Activated T-cell treated with anti-CD3 and anti-CD28 coated beads for 1 hour (primary cell): ENCODE results near the gene BZW1.
"Not testable (repeated sequence)": the region's sequence is repeated elsewhere in the genome, so short reads cannot be mapped to it uniquely, and the experiment has no call there.

Experiments
- DNase-seq: peaks from one replicate; pipeline ENCODE4 v3.0.0-alpha.2; 2020; ENCODE audit warnings: low read depth

The BZW1 gene

GRCh38 chr2:200791905-200792304 lies 19.8 kb upstream of the BZW1 start:
- no peak for DNase-seq

GRCh38 chr2:200794143-200794542 lies 17.6 kb upstream of the BZW1 start:
- no peak for DNase-seq

GRCh38 chr2:200795028-200795440 lies 16.7 kb upstream of the BZW1 start:
- DNase-seq = no peak

- DNase-seq = no peak
Observed at GRCh38 chr2:200796561-200796960, 15.1 kb upstream of the BZW1 start.

GRCh38 chr2:200797242-200797770 lies 14.4 kb upstream of the BZW1 start:
- DNase-seq = no peak

- no peak for DNase-seq
Observed at GRCh38 chr2:200798514-200798913, 13.2 kb upstream of the BZW1 start.

- DNase-seq = no peak
Observed at GRCh38 chr2:200800458-200800857, 11.3 kb upstream of the BZW1 start.

- DNase-seq = not testable (repeated sequence)
Observed at GRCh38 chr2:200801431-200801830, 10.3 kb upstream of the BZW1 start.

GRCh38 chr2:200809506-200810251 lies 2.0 kb upstream of the BZW1 start:
- DNase-seq = no peak

GRCh38 chr2:200810252-200810997 lies 1.3 kb upstream of the BZW1 start:
- no peak for DNase-seq

- DNase-seq = no peak
Observed at GRCh38 chr2:200810998-200811332, 745 bp upstream of the BZW1 start.

GRCh38 chr2:200812122-200813022 lies 662 bp downstream of the BZW1 start:
- peak; percentile 43 for DNase-seq

- no peak for DNase-seq
Observed at GRCh38 chr2:200814276-200814815, 2.6 kb downstream of the BZW1 start.

- no peak for DNase-seq
Observed at GRCh38 chr2:200814917-200815316, 3.2 kb downstream of the BZW1 start.

- DNase-seq = not testable (repeated sequence)
Observed at GRCh38 chr2:200818732-200819131, 7.0 kb downstream of the BZW1 start.

- DNase-seq = no peak
Observed at GRCh38 chr2:200820573-200821234, 9.0 kb downstream of the BZW1 start.

GRCh38 chr2:200821686-200822245 lies 10.1 kb downstream of the BZW1 start:
- no peak for DNase-seq

- no peak for DNase-seq
Observed at GRCh38 chr2:200828104-200828503, 16.4 kb downstream of the BZW1 start.

GRCh38 chr2:200828572-200829257 lies 17.0 kb downstream of the BZW1 start:
- DNase-seq = no peak

- no peak for DNase-seq
Observed at GRCh38 chr2:200829258-200829655, 17.5 kb downstream of the BZW1 start.

- no peak for DNase-seq
Observed at GRCh38 chr2:200834701-200835100, 23.0 kb downstream of the BZW1 start.
